HepG2 (cell line): ENCODE data around the gene SNRNP200. TPM values are rescaled to one million over a fixed set of nuclear protein-coding genes. Genes with fewer than 3 reads are reported as not detected.
A peak's percentile ranks its signal among the peaks of the same experiment; 100 is the strongest.

ENCODE experiments used
- ATF6 ChIP-seq: sonication (generic); formaldehyde crosslinking; conservative IDR thresholded peaks from 2 replicates; pipeline ENCODE4 v1.4.0; 2020; ENCODE audit warnings: missing genetic modification reagents
- ATM ChIP-seq: fragments of 450-650 bp; IDR thresholded peaks from 2 replicates; pipeline ENCODE4 v1.7.1; 2017; ENCODE audit warnings: mild to moderate bottlenecking, borderline replicate concordance
- CCAR2 ChIP-seq: fragments of 200-400 bp; formaldehyde crosslinking; optimal IDR thresholded peaks from 2 replicates; pipeline ENCODE3; 2018; ENCODE audit warnings: low read depth, mild to moderate bottlenecking, low read length, moderate library complexity
- CEBPB ChIP-seq: IDR thresholded peaks from 2 replicates; pipeline ENCODE4 v1.6.1; 2011; ENCODE audit warnings: low read depth, low read length, improper control_type of control experiment, borderline replicate concordance
- ERF ChIP-seq: IDR thresholded peaks from 2 replicates; pipeline ENCODE4 v1.6.1; 2018; ENCODE audit warnings: missing biosample characterization, missing genetic modification reagents
- HCFC1 ChIP-seq: fragments of 150-350 bp; IDR thresholded peaks from 2 replicates; pipeline ENCODE4 v1.6.1; 2014; ENCODE audit warnings: low read depth, low read length
- JARID2 ChIP-seq: sonication (generic); formaldehyde crosslinking; IDR thresholded peaks from 2 replicates; pipeline ENCODE4 v1.8.1; 2023; ENCODE audit warnings: missing genetic modification reagents, inconsistent platforms; ENCODE audit not compliant: insufficient replicate concordance
- MAFG ChIP-seq: sonication (generic); formaldehyde crosslinking; IDR thresholded peaks from 2 replicates; pipeline ENCODE4 v1.5.1; 2020; ENCODE audit warnings: mild to moderate bottlenecking, missing genetic modification reagents
- MEIS2 ChIP-seq: sonication (generic); formaldehyde crosslinking; IDR thresholded peaks from 2 replicates; pipeline ENCODE4 v1.9.0; 2021; ENCODE audit warnings: mild to moderate bottlenecking, missing genetic modification reagents
- MYPOP ChIP-seq: sonication (generic); formaldehyde crosslinking; IDR thresholded peaks from 2 replicates; pipeline ENCODE4 v1.8.1; 2023; ENCODE audit warnings: mild to moderate bottlenecking, moderate library complexity, missing genetic modification reagents
- NCOA5 ChIP-seq: sonication (generic); formaldehyde crosslinking; IDR thresholded peaks from 2 replicates; pipeline ENCODE4 v1.4.0; 2020; ENCODE audit warnings: missing genetic modification reagents
- NR2F6 ChIP-seq, 2 experiments: IDR thresholded peaks; 2 replicates each; pipeline ENCODE4 v1.6.1; 2016; ENCODE audit warnings: antibody characterized with exemption in 1 of 2, mild to moderate bottlenecking in 1 of 2
- SOX6 ChIP-seq, 2 experiments: fragments of 450-650 bp in 1 of 2; sonication (generic) in 1 of 2; formaldehyde crosslinking in 1 of 2; IDR thresholded peaks; 2 replicates each; pipeline versions ENCODE4 v1.4.0 to v1.6.1; 2017 to 2020; ENCODE audit warnings: antibody characterized with exemption in 1 of 2, mild to moderate bottlenecking in 1 of 2, missing genetic modification reagents in 1 of 2
- TARDBP ChIP-seq: sonication (generic); formaldehyde crosslinking; IDR thresholded peaks from 2 replicates; pipeline ENCODE4 v1.8.0; 2022; ENCODE audit warnings: mild to moderate bottlenecking, missing genetic modification reagents
- ZFX ChIP-seq: sonication (generic); formaldehyde crosslinking; IDR thresholded peaks from 2 replicates; pipeline ENCODE4 v1.4.0; 2020; ENCODE audit warnings: mild to moderate bottlenecking, low read depth, missing genetic modification reagents, moderate library complexity
- ZNF180 ChIP-seq: sonication (generic); formaldehyde crosslinking; IDR thresholded peaks from 2 replicates; pipeline ENCODE4 v1.4.0; 2020; ENCODE audit warnings: low read depth, missing genetic modification reagents, borderline replicate concordance
- ZNF224 ChIP-seq: sonication (generic); formaldehyde crosslinking; IDR thresholded peaks from 2 replicates; pipeline ENCODE4 v1.5.0; 2020; ENCODE audit warnings: mild to moderate bottlenecking, missing genetic modification reagents
- ZNF232 ChIP-seq: sonication (generic); formaldehyde crosslinking; IDR thresholded peaks from 2 replicates; pipeline ENCODE4 v1.4.0; 2020; ENCODE audit warnings: missing genetic modification reagents, borderline replicate concordance
- ZNF501 ChIP-seq: sonication (generic); formaldehyde crosslinking; IDR thresholded peaks from 2 replicates; pipeline ENCODE4 v1.5.1; 2020; ENCODE audit warnings: mild to moderate bottlenecking, moderate library complexity, missing genetic modification reagents
- ZNF720 ChIP-seq: sonication (generic); formaldehyde crosslinking; IDR thresholded peaks from 2 replicates; pipeline ENCODE4 v1.4.0; 2020; ENCODE audit warnings: missing genetic modification reagents
- ZNF773 ChIP-seq: sonication (generic); formaldehyde crosslinking; IDR thresholded peaks from 2 replicates; pipeline ENCODE4 v1.4.0; 2020; ENCODE audit warnings: missing genetic modification reagents, borderline replicate concordance
- polyA plus RNA-seq, 8 experiments: library from polyadenylated mRNA; depleted of rRNA in 3 of 8; stranded (reverse) in 7 of 8; unstranded in 1 of 8; fragments of >200 nt; fragmentation: Illumina TruSeq in 4 of 8; extraction: Trizol in 4 of 8; gene quantifications; 2 replicates each; pipeline versions ENCODE4 v1.2.1 to v1.2.3, GENCODE V29; 2011 to 2016; ENCODE audit warnings: low read depth in 4 of 8, missing spikeins in 1 of 8, mixed read lengths in 1 of 8; ENCODE audit not compliant: insufficient read depth in 1 of 8
- total RNA-seq, 5 experiments: library from RNA; depleted of rRNA; stranded (reverse); fragments of >200 nt; fragmentation: Illumina TruSeq; extraction: Trizol; gene quantifications; 2 replicates each; pipeline ENCODE4 v1.2.3, GENCODE V29; 2016; ENCODE audit warnings: low read depth in 1 of 5
- TF ChIP-seq, protein P1 (sequence below): sonication (generic); formaldehyde crosslinking; IDR thresholded peaks from 2 replicates; pipeline ENCODE4 v1.5.1; 2020; ENCODE audit warnings: mild to moderate bottlenecking, missing genetic modification reagents, borderline replicate concordance

SNRNP200 gene
- total and polyA plus RNA-seq, 2 of the 13 experiments (the other 11 are each of a cell fraction or from before 2014, with no cell fraction given), result 99.0 to 232 TPM

DNA sequence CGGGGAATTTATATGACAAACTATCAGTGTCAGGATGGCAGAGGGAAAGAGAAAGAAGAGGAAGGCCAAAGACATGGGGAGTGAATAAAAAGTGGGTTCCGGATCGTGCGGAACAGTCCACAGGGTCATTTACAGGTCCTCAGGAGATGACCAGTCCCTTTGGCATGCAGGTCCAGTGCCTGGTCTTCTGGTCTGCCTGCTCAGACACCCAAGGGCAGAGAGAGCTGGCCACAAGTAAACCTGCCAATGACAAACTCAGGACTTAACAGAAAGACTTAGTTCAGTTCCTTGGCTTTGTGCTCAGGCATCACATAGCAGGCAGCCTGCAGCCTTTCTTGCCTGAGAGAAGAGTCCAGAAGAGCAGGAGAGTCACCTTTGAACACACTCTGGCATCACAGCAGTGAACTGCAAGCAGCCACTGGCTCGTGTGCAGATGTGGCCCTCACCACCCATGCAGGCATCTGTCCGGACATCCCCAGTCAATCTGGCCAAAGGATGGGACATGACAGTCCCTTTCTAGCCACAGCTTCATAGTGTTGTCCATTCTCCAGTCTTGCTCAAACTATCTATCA, 53.5 kb downstream of the SNRNP200 start (continued):
- no peak for TF ChIP-seq ATF6 (CRISPR knock-in tag)
- 0 out of 2 replicates have a peak, but pooled peaks have one; percentile 11 for TF ChIP-seq NR2F6 (IDR thresholded peaks at IDR 0.05)
- TF ChIP-seq NR2F6 (CRISPR knock-in tag; IDR thresholded peaks at IDR 0.05), result peak; percentile 74; the same call in 1 of the 2 replicates
- TF ChIP-seq CEBPB, result no peak
- TF ChIP-seq, protein P1, sequence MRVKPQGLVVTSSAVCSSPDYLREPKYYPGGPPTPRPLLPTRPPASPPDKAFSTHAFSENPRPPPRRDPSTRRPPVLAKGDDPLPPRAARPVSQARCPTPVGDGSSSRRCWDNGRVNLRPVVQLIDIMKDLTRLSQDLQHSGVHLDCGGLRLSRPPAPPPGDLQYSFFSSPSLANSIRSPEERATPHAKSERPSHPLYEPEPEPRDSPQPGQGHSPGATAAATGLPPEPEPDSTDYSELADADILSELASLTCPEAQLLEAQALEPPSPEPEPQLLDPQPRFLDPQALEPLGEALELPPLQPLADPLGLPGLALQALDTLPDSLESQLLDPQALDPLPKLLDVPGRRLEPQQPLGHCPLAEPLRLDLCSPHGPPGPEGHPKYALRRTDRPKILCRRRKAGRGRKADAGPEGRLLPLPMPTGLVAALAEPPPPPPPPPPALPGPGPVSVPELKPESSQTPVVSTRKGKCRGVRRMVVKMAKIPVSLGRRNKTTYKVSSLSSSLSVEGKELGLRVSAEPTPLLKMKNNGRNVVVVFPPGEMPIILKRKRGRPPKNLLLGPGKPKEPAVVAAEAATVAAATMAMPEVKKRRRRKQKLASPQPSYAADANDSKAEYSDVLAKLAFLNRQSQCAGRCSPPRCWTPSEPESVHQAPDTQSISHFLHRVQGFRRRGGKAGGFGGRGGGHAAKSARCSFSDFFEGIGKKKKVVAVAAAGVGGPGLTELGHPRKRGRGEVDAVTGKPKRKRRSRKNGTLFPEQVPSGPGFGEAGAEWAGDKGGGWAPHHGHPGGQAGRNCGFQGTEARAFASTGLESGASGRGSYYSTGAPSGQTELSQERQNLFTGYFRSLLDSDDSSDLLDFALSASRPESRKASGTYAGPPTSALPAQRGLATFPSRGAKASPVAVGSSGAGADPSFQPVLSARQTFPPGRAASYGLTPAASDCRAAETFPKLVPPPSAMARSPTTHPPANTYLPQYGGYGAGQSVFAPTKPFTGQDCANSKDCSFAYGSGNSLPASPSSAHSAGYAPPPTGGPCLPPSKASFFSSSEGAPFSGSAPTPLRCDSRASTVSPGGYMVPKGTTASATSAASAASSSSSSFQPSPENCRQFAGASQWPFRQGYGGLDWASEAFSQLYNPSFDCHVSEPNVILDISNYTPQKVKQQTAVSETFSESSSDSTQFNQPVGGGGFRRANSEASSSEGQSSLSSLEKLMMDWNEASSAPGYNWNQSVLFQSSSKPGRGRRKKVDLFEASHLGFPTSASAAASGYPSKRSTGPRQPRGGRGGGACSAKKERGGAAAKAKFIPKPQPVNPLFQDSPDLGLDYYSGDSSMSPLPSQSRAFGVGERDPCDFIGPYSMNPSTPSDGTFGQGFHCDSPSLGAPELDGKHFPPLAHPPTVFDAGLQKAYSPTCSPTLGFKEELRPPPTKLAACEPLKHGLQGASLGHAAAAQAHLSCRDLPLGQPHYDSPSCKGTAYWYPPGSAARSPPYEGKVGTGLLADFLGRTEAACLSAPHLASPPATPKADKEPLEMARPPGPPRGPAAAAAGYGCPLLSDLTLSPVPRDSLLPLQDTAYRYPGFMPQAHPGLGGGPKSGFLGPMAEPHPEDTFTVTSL, result peak; percentile 13; the same call in 1 of the 2 replicates
- TF ChIP-seq ZNF232 (CRISPR knock-in tag), result peak; percentile 50; the same call in 1 of the 2 replicates
- TF ChIP-seq ZNF180, result no peak
- no peak for TF ChIP-seq ZNF720 (CRISPR knock-in tag)
- TF ChIP-seq JARID2 (CRISPR knock-in tag), result no peak
- TF ChIP-seq NCOA5 (CRISPR knock-in tag), result no peak
- TF ChIP-seq ERF (CRISPR knock-in tag), result peak; percentile 83
- TF ChIP-seq ZNF773 (CRISPR knock-in tag), result no peak
- TF ChIP-seq TARDBP (CRISPR knock-in tag), result no peak; the same call in 1 of the 2 replicates
- no peak for TF ChIP-seq ATM
- peak; percentile 75 for TF ChIP-seq CCAR2
- no peak for TF ChIP-seq ZFX
- no peak; the same call in 1 of the 2 replicates for TF ChIP-seq ZNF501
- no peak for TF ChIP-seq MAFG (CRISPR knock-in tag)
- TF ChIP-seq MYPOP (CRISPR knock-in tag), result no peak
- TF ChIP-seq SOX6 (IDR thresholded peaks at IDR 0.05), result no peak
- TF ChIP-seq SOX6 (CRISPR knock-in tag; IDR thresholded peaks at IDR 0.05), result peak; percentile 39
- TF ChIP-seq MEIS2 (CRISPR knock-in tag), result no peak
- TF ChIP-seq ZNF224 (CRISPR knock-in tag), result no peak
- 0 out of 2 replicates have a peak, but pooled peaks have one; percentile 25 for TF ChIP-seq HCFC1
